Thoracic aorta (tissue), 2 donors: ENCODE data around the gene ATP13A5. TPM values are rescaled to one million over a fixed set of nuclear protein-coding genes. Genes with fewer than 3 reads are reported as not detected.

Source experiments
- ATAC-seq: fragments of 150-250 bp; one replicate; pipeline ENCODE4 v1.8.0; 2017; ENCODE audit warnings: low read depth; ENCODE audit not compliant: insufficient number of reproducible peaks, low FRiP score
- DNase-seq: peaks from one replicate; pipeline ENCODE4 v3.0.0-alpha.2; 2020; ENCODE audit warnings: low spot score
- H3K27ac ChIP-seq, 2 donors: fragments of 200-600 bp; sonication (generic); 1 replicate in 1 of 2; 2 replicates in 1 of 2; pipeline ENCODE4 v1.5.1; 2016; ENCODE audit warnings: mild to moderate bottlenecking in 2 of 2, moderate library complexity in 2 of 2
- H3K27me3 ChIP-seq: fragments of 200-600 bp; sonication (generic); replicated peaks from 2 replicates; pipeline ENCODE4 v1.6.0; 2016; ENCODE audit warnings: mild to moderate bottlenecking; ENCODE audit not compliant: insufficient read depth
- H3K36me3 ChIP-seq: fragments of 200-600 bp; sonication (generic); one replicate; pipeline ENCODE4 v1.5.1; 2016
- H3K4me1 ChIP-seq, 2 donors: fragments of 200-600 bp; sonication (generic); 1 replicate in 1 of 2; 2 replicates in 1 of 2; pipeline versions ENCODE4 v1.5.1 to v1.6.0; 2016; ENCODE audit warnings: low read depth in 2 of 2, mild to moderate bottlenecking in 1 of 2; ENCODE audit not compliant: control insufficient read depth in 1 of 2
- H3K4me3 ChIP-seq: fragments of 200-600 bp; sonication (generic); 2 replicates; pipeline ENCODE4 v1.5.1; 2016; ENCODE audit warnings: mild to moderate bottlenecking
- H3K9me3 ChIP-seq: fragments of 200-600 bp; sonication (generic); 2 replicates; pipeline ENCODE4 v1.5.1; 2016
- total RNA-seq, 2 donors: library from RNA; depleted of rRNA; stranded (reverse); fragments of >200 nt; gene quantifications; one replicate each; pipeline versions ENCODE4 v1.1.0 to v1.2.3, GENCODE V29; 2016
- TF ChIP-seq, protein P1 (sequence below): fragments of 200-600 bp; sonication (generic); IDR thresholded peaks from one replicate; pipeline ENCODE4 v1.5.1; 2019; ENCODE audit warnings: antibody characterized with exemption

ATP13A5 gene
- total RNA-seq, 2 donors from 2014 or later: not detected

GRCh38 chr3:193348686-193349085 is 29.9 kb downstream of the ATP13A5 start:
- ATAC-seq (no peak), DNase-seq (no peak)
- no peaks in the 10 kb centered on the region for H3K27me3 ChIP-seq
- no peak overlapping the region for H3K4me3 ChIP-seq
- H3K4me1 ChIP-seq: no peaks in the 10 kb centered on the region
- TF ChIP-seq, protein P1, sequence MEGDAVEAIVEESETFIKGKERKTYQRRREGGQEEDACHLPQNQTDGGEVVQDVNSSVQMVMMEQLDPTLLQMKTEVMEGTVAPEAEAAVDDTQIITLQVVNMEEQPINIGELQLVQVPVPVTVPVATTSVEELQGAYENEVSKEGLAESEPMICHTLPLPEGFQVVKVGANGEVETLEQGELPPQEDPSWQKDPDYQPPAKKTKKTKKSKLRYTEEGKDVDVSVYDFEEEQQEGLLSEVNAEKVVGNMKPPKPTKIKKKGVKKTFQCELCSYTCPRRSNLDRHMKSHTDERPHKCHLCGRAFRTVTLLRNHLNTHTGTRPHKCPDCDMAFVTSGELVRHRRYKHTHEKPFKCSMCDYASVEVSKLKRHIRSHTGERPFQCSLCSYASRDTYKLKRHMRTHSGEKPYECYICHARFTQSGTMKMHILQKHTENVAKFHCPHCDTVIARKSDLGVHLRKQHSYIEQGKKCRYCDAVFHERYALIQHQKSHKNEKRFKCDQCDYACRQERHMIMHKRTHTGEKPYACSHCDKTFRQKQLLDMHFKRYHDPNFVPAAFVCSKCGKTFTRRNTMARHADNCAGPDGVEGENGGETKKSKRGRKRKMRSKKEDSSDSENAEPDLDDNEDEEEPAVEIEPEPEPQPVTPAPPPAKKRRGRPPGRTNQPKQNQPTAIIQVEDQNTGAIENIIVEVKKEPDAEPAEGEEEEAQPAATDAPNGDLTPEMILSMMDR: no peak
- no peaks in the 10 kb centered on the region for H3K36me3 ChIP-seq
- H3K9me3 ChIP-seq: no peaks in the 10 kb centered on the region
- H3K27ac ChIP-seq: no peak overlapping the region

DNA sequence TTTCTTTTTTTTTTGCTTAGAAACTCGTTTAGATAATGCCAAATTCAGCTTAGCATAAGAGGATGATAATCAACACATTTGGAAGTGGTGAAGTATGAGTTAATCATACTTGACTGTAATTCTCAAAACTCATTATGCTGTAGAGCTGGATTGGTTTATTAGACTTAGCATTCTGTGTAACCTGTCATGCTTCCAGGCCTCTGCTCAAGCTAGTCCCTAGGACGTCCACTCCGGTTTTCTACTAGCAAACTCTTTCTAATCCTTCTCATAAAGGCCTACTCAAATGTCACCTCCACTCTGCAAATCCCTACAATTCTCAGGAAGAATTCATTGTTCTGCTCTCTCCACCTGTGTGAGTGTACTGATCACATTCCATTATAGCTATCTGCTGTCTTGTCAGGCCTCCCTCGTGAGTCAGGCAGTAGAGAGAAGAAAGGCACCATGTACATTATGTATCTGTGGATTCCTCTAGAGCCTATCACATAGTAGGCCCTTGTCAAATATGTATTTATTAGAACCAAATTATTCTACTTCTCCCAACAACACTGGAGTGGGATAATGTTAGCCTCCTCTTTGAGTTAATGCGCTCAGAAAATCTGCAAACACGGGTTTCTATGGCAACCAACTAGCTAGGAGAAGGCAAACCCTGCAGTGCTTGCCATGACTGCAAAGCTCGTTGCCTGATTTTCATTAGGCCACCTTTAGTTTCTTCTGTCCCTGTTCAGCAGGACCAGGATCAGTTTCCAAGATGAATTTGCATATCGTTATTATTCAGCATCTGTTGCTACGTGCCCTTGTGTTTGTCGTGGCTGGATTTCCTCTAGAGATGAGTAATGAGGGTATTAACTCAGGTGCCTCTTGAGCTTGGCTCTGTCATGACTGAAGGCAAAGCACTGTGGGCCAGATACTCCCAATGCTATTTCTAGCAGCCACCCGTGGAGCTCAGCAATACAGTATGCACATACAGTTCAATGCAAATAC is 30.7 kb downstream of the ATP13A5 start:
- ATAC-seq: no peak
- H3K4me1 ChIP-seq: no peaks in the 10 kb centered on the region
- H3K9me3 ChIP-seq: no peaks in the 10 kb centered on the region
- no peaks in the 10 kb centered on the region for H3K36me3 ChIP-seq
- H3K4me3 ChIP-seq: no peak overlapping the region
- no peak overlapping the region for H3K27ac ChIP-seq
- DNase-seq: no peak
- TF ChIP-seq, protein P1: no peak
- H3K27me3 ChIP-seq: no peaks in the 10 kb centered on the region

- no peak for ATAC-seq
- H3K27ac ChIP-seq: no peak overlapping the region
- H3K36me3 ChIP-seq: no peaks in the 10 kb centered on the region
- no peaks in the 10 kb centered on the region for H3K27me3 ChIP-seq
- H3K4me1 ChIP-seq: no peaks in the 10 kb centered on the region
- TF ChIP-seq, protein P1: no peak
- no peak overlapping the region for H3K4me3 ChIP-seq
- H3K9me3 ChIP-seq: no peaks in the 10 kb centered on the region
- no peak for DNase-seq
Measured at GRCh38 chr3:193346259-193346658, 32.3 kb downstream of the ATP13A5 start.

DNA sequence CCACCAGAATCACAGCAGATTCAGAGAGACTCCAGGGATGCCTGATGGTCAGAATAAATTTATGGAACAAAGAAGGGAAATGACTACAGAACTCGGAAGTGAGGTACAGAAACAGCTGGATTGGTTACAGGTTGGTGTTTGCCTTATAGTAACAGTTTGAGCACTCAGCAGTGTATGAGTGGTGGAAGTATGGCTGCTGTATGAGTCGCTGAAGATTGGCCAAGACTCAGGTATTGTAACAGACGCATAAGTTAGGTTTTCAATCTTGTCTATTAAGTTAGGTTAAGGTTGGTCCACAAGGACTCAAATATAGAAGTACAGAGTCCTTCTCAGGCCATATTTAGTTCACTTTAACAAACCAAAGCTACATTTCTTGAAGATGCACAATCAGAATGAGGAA is 33.1 kb downstream of the ATP13A5 start:
- Histone ChIP-seq H3K27me3 (no peaks in the 10 kb centered on the region), H3K27ac (no peak overlapping the region), H3K9me3 (no peaks in the 10 kb centered on the region), H3K36me3 (no peaks in the 10 kb centered on the region), H3K4me3 (no peak overlapping the region), H3K4me1 (no peaks in the 10 kb centered on the region)
- TF ChIP-seq, protein P1: no peak
- DNase-seq: no peak
- ATAC-seq: no peak

- no peak for DNase-seq
- Histone ChIP-seq H3K4me1 (no peaks in the 10 kb centered on the region), H3K27ac (no peak overlapping the region), H3K9me3 (no peaks in the 10 kb centered on the region), H3K4me3 (no peak overlapping the region), H3K36me3 (no peaks in the 10 kb centered on the region), H3K27me3 (no peaks in the 10 kb centered on the region)
- TF ChIP-seq, protein P1: no peak
- ATAC-seq: no peak
Measured at GRCh38 chr3:193344486-193344885, 34.1 kb downstream of the ATP13A5 start.
